CD4-positive, alpha-beta T cell treated with Interleukin-6 at 100 ng/mL for 8 hours (primary cell): Measurements from ENCODE around the gene MFNG.

Source experiments
- DNase-seq: peaks from one replicate; pipeline ENCODE4 v3.0.0-alpha.2; 2020; ENCODE audit warnings: mixed read lengths, low spot score

The MFNG gene

GRCh38 chr22:37493979-37494378, 7.8 kb upstream of the MFNG start:
- DNase-seq = no peak

- DNase-seq = peak; percentile 56
These were observed 6.5 kb upstream of the MFNG start for GRCh38 chr22:37492428-37493344.

- no peak for DNase-seq
These were observed 5.6 kb upstream of the MFNG start for GRCh38 chr22:37491559-37492427.

GRCh38 chr22:37491106-37491505, 4.9 kb upstream of the MFNG start:
- DNase-seq = no peak

- no peak for DNase-seq
These were observed 3.8 kb upstream of the MFNG start for GRCh38 chr22:37489983-37490382.

- no peak for DNase-seq
These were observed 2.4 kb upstream of the MFNG start for GRCh38 chr22:37488337-37489135.

GRCh38 chr22:37487571-37487970, 1.4 kb upstream of the MFNG start:
- no peak for DNase-seq

GRCh38 chr22:37487129-37487528, 945 bp upstream of the MFNG start:
- DNase-seq = no peak

- DNase-seq = no peak
These were observed 575 bp downstream of the MFNG start for GRCh38 chr22:37485395-37486223.

GRCh38 chr22:37484480-37485394, 1.4 kb downstream of the MFNG start:
- DNase-seq = peak; percentile 87

- DNase-seq = no peak
These were observed 3.1 kb downstream of the MFNG start for GRCh38 chr22:37483050-37483449.

GRCh38 chr22:37482244-37482643, 3.9 kb downstream of the MFNG start:
- DNase-seq = no peak

GRCh38 chr22:37481347-37481907, 4.8 kb downstream of the MFNG start:
- DNase-seq = no peak

GRCh38 chr22:37480387-37481346, 5.5 kb downstream of the MFNG start:
- DNase-seq = no peak

- no peak for DNase-seq
These were observed 7.0 kb downstream of the MFNG start for GRCh38 chr22:37479196-37479595.

- DNase-seq = no peak
These were observed 9.5 kb downstream of the MFNG start for GRCh38 chr22:37476389-37477329.

GRCh38 chr22:37474447-37475090, 11.6 kb downstream of the MFNG start:
- no peak for DNase-seq
